ENCODE results near the gene DCUN1D3.
"Not testable (repeated sequence)": the region's sequence is repeated elsewhere in the genome, so short reads cannot be mapped to it uniquely, and the experiment has no call there.

DCUN1D3 gene, protein sequence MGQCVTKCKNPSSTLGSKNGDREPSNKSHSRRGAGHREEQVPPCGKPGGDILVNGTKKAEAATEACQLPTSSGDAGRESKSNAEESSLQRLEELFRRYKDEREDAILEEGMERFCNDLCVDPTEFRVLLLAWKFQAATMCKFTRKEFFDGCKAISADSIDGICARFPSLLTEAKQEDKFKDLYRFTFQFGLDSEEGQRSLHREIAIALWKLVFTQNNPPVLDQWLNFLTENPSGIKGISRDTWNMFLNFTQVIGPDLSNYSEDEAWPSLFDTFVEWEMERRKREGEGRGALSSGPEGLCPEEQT

DNA sequence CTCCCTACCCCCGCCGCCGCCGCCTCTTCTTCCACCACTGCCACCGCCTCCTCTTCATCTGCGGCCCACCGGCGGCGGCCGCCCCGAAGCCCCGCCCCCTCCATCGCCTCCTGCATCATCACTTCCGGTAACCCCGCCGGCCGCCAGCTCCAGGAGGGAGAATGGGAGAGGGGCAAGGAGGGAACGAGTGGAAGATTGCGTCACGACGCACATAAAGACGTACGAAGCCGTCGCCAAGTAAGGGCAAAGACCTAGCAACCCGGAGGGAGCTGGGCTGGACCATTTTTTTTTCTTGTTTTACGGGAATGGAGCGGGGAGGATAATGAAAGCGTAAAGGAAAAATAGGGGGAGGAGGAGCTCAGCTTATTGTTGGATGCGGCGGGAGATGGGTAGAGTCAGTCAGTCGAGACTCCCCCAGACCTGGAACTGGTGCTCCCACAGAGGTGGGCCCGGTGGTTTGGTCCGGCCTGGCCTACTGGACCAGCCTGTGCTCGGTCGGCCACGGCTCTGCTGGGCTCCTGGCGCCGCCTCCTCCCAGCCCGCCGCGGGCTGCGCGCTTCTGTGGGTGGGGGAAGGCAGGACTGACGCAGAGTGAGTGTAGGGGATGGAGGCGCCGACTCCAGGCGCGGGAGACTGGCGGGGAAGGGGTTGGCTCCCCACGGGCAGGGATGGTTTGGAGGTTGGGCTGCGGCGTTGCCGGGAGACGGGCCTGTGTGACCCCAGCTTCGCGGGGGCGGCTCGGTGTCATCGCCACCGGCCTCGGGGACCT is at the start of gene DCUN1D3, which contains the start of gene LYRM1:
Gene DCUN1D3, minus strand, starts transcription at position 60 of the 769 bp plus-strand sequence. CDS start 37,820 bp downstream, outside the sequence.
Gene LYRM1, plus strand, starts transcription at position 473 of the 769 bp plus-strand sequence. CDS start 14,785 bp downstream, outside the sequence.
- DNase-seq = peak; percentile 75

DNA sequence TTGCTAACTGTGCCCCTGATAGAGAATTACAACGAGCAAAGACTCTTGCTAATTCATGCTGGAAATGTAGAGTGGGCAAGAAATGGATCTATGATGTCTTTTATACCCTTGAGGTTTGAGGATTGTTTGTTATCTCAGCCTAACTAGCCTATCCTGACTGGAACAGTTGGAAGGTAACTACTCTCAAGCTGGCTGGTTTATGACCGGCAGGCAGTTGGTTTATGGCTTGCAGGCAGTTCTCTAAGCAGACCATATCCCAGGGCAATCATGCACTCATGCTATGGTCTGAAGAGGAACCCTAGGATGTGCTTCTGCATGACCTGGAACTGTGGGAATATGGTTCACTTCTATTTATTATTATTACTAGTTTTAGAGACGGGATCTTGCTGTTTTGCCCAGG is 49.5 kb upstream of the DCUN1D3 start:
- DNase-seq = no peak

DNA sequence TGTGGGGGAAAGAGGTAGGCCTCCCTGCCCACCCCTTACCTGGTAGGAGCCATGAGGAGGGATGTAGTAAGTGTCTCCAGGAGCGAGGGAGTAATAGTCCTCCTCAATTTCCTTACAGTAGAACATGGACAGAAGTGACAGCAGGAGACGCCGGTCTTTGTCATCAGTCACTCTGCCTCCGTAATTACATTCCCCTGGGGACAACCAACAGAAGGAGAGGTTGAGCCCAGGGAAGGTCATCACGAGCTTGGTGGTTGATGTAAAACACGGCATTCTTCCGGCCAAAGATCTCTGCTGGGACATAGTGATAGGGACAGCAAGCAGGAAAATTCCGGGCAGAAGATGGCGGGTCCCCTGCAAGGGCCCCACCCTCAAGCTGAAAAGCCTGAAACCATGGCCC is 48.3 kb upstream of the DCUN1D3 start:
- DNase-seq = no peak

- no peak for DNase-seq
Measured at GRCh38 chr16:20946015-20946629, 46.0 kb upstream of the DCUN1D3 start.

DNA sequence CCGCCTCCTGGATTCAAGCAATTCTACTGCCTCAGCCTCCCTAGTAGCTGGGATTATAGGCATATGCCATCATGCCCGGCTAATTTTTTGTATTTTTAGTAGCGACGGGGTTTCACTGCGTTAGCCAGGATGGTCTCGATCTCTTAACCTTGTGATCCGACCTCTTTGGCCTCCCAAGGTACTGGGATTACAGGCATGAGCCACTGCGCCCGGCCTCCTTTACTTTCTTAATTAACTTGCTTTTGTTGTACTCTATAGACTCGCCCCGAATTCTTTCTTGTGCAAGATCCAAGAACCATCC is 45.4 kb upstream of the DCUN1D3 start:
- DNase-seq = not testable (repeated sequence)

DNA sequence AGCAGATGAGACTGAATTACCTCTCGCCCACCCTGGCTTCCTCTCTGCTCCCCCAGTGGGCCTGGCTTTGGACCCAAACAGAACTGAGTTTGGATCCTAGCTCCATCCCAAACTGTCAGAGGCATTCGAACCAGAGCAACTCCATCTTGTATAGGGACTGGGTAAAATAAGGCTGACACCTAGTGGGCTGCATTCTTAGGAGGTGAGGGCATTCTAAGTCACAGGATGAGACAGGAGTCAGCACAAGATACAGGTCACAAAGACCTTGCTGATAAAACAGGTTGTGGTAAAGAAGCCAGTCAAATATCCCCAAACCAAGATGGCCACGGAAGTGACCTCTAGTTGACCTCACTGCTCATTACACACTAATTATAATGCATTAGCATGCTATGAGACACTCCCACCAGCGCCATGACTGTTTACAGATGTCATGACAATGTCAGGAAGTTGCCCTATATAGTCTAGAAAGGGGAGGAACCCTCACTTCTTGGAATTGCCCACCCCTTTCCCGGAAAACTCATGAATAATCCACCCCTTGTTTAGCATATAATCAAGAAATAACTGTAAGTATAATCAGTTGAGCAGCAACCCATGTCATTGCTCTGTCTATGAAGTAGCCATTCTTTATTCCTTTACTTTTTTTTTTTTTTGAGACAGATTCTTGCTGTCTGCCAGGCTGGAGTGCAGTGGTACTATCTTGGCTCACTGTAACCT is 44.9 kb upstream of the DCUN1D3 start:
- DNase-seq = no peak

DNA sequence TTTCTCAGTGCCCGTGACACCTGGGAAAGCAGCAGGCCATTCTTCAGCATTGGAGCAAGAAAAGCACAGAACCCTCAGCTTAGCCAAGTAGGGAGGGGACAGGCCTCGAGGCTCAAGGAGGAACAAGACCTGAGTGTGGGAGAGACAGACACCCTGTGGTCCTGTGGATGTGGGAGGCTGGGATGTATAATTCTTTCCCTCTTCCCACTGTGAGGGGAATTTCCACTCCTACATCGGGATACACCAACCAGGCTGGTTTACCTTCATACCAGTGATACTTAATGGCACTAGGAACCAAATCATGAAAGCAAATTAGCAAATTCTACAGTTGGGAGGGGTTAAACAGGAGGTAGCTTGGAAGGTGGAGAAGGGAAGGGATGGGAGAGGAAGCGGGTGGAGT is 42.1 kb upstream of the DCUN1D3 start:
- no peak for DNase-seq

DNA sequence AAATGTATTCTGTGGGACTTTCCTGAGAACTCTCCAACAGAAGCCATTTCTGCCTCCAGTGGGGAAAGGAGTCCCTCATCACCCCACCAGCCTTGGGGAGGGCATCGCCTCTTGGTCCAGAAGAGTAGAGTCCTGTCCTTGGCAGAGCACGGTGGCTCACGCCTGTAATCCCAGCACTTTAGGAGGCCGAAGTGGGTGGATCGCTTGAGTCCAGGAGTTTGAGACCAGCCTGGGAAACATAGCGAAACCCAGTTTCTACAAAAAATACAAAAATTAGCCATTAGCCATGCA is 41.4 kb upstream of the DCUN1D3 start:
- no peak for DNase-seq

DNA sequence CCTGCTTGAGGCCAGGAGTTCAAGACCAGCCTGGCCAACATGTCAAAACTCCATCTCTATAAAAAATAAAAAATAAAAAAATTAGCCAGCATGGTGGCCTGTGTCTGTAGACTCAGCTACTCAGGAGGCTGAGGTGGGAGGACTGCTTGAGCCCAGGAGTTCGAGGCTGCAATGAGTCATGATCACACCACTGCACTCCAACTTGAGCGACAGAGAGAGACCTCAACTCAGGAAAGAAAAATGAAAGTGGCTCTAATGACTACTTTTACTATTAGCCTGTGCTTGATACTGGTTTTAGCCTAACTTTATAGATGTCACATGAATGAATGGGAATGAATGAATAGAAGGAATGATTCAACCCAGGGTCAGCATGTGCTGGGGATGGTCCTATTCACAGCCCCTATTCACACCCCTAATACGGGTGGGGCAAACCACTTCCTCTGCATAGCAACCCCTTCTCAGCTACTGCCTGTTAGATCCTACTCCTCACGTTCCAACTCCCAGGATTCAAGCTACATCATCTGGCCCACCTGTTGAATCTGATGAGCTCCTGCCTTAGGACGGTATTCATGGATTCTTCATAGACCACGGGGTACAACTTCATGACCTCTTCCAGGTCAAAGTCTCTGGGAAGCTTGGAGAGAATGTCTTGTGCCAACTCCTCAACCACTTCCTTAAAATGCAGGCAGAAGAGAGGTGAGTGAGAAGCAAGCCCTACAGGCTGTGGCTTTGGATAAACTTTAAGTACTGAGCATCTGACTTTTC is 40.9 kb upstream of the DCUN1D3 start:
- no peak for DNase-seq

DNA sequence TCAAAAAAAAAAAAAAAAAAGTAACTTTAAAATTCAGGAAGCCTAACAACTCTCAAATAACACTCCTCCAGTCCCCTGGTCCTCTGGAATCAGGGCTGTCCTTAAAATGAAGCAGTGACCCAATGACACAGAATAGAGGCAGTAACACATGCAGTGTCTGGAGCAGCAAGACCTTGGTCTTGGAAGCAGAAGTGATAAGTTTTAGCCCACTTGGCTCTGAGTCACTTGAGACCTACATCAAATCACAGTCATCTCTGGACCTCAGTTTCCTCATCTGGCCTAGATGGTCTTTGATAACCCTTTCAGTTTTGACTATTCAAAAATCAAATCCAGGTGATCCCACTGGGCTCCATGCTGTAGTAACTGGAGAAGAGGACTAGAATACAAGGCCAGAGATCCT is 39.5 kb upstream of the DCUN1D3 start:
- no peak for DNase-seq

DNA sequence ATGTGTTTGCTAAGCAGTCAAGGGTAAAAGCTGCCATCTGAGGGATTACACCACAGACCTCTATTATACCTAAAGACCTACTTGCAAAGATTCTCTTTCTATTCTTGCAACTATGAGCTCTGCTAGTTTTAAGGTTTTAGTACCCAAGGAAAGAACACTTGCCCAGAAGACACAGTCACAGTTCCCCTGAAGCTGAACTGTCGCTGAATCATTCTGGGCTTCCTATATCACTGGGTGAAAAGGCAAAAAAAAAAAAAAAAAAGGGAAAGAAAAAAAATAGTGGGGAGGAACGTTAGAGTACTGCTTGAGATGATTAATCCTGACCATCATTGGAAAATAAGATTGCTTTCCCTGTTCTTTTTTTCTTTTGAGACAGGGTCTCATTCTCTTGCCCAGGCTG is 38.3 kb upstream of the DCUN1D3 start:
- no peak for DNase-seq

DNA sequence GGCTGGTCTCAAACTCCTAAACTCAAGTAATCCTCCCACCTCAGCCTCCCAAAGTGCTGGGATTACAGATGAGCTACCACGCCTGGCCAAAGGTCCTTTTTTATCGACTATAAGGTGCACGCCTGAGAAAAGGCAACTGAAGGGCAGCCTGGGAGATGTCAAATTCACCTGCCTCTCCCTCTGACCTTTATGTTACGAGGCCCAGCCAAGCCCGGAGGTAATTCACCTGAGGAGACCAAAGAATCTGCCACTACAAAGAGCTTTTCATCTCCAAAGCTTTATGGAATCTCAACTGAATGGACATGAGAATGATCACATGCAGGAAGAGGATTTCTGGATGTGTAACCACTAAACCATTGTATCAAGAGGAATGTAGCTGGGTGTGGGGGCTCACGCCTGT is 37.6 kb upstream of the DCUN1D3 start:
- no peak for DNase-seq

DNA sequence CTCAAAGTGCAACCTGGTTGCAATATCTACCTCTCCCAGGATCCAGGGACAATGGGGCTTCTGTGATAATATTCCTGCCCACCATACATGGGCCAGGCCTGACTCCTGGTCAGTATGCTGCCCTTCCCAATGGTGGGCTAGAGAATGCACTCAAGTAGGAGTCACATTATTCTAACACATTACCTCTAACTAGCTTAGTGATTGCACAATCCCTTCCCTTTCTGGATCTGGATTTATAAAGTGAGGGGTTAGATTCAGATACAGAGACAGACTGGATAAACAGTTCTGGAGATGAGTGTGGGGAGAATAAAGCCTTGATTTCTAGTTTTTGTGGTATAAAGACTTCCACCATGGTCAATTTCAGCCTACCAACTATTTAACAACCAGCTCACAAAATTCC is 33.4 kb upstream of the DCUN1D3 start:
- DNase-seq = no peak

DNA sequence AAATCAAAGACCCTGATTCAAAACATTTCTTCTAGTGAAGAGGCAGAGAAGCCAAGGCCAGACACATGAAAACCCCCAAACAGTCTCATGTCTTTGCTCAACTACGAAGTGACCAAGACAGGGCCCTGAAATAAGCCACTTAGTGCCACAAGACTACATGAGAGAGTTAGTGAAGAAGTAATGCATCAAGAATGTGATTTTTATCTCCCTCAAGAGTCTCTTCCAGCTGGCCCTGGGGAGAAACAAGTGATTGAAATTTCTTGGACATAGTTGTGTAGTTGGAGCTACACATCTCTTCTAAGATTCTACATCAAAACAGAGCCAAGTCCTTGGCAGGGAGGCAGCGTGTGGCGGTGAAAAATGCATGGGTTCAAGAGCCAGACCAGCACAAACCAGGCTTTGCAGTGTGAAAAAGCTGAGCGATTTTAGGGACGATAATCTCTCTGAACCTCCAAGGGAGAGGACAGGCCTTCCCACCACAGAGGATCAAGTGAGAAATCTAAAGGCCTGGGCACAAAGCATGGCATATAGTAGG is 31.0 kb upstream of the DCUN1D3 start:
- no peak for DNase-seq

GRCh38 chr16:20930365-20930690 is 30.2 kb upstream of the DCUN1D3 start:
- DNase-seq = no peak

- DNase-seq = not testable (repeated sequence)
Measured at GRCh38 chr16:20929676-20930364, 29.7 kb upstream of the DCUN1D3 start.

- DNase-seq = no peak
Measured at GRCh38 chr16:20928774-20929411, 28.7 kb upstream of the DCUN1D3 start.

DNA sequence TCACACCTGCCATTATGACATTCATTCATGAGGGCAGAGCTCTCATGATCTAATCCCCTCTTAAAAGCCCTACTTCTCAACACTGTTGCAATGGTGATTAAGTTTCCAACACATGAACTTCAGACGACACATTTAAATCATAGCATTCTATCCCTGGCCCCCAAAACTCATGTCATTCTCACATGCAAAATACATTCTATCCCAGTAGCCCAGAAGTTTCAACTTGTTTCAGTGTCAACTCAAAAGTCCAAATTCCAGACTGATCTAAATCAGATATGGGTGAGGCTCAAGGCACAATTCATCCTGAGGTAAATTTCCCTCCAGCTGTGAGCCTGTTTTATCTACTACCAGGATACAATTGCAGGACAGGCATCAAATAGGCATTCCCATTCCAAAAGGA is 25.6 kb upstream of the DCUN1D3 start:
- no peak for DNase-seq

GRCh38 chr16:20923876-20924275 is 23.7 kb upstream of the DCUN1D3 start:
- no peak for DNase-seq

DNA sequence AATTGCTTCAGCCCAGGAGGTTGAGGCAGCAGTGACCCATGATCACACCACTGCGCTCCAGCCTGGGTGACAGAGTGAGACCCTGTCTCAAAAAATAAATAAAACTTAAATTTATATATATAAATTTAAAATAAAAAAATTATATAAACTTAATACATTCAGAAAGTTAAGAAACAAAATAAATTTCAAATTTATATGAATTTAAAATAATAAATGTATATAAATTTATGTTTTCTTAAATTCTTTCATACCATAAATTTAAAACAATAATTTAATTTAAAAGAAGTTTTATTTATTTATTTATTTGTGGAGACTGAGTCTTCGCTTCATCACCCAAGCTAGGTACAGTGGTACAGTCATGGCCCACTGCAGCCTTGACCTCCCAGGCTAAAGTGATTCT is 20.6 kb upstream of the DCUN1D3 start:
- no peak for DNase-seq

- no peak for DNase-seq
Measured at GRCh38 chr16:20920091-20920490, 19.9 kb upstream of the DCUN1D3 start.

Data from activated gamma-delta T cell treated with Interleukin-2 at 50 U/mL for 16 hours (primary cell).